Measurements from ENCODE around the gene SPAG4. TPM values are rescaled to one million over a fixed set of nuclear protein-coding genes. Genes with fewer than 3 reads are reported as not detected.

The SPAG4 gene
- total and polyA plus RNA-seq, 2 experiments from 2014 or later = 2.7 to 2.9 TPM

DNA sequence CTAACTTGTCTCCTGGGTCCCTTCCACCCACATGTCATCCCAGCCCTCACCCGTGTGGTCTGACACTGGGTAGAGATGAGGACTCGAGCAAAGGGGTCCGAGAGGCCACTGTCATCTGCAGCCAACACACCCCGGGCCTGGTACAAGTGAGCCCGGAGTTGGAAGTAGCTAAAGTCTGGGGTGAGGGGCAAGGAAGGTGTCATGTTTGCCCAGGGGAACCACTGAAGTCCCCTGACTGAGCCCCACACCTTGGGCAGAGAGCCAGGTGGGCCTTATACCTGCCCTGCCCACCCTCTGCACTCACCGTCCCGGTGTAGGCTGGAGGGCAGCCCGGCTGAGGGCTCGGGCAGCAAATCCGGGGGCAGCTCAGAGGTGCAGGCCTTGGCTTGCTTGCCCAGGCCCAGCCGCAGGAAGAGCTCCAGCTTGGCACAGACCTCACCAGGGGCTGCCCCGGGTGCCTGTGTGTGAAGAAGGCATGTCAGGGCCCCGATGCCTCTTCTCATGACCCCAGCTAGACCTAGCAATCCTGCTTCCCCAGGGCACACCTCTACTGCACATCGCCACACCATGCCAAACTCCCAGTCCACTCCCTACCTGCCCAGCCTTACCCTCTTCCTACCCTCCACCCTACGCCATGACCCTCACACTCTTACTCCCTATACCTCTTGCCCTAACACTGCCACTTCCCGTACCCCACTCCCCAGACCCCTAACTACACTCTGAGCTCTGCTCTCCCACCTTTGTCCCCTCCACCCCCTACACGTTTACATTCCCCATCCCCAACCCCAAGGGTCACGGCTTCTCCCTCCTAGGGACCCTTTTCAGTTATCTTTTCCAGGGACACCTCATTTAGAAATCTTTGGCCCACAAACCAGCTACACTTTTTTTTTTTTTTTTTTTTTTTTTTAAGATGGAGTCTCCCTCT lies 31.7 kb upstream of the SPAG4 start:
- H3K27ac Mint-ChIP-seq = no peak overlapping the region
- Histone ChIP-seq H3K36me3 (ENCODE audit: insufficient read depth) (no peaks in the 10 kb centered on the region), H4K20me1 (replicated peaks; ENCODE audit: insufficient read depth) (no peaks in the 10 kb centered on the region), H3K4me3 (no peak overlapping the region), H3K9me2 (ENCODE audit: insufficient read depth) (no peaks in the 10 kb centered on the region), H3K27ac (ENCODE audit: low read depth) (no peak overlapping the region), H3K27me3 (ENCODE audit: insufficient read depth) (no peaks in the 10 kb centered on the region), H3K4me2 (no peak overlapping the region), H2AFZ (no peak overlapping the region), H3K4me1 (ENCODE audit: insufficient read depth) (peaks cover 5% of the 10 kb centered on the region; the same call in 1 of the 2 replicates), H3K79me2 (replicated peaks; ENCODE audit: insufficient read depth) (no peaks in the 10 kb centered on the region), H3F3A (replicated peaks; ENCODE audit: low read depth) (0 out of 2 replicates have a peak, but pooled peaks cover 3% of the 10 kb centered on the region)
- peaks cover 3% of the 10 kb centered on the region for H3K27me3 Mint-ChIP-seq (ENCODE audit: insufficient read depth, low read depth, poor library complexity)
- no peaks in the 10 kb centered on the region; the same call in 2 of the 3 replicates for H3K4me1 Mint-ChIP-seq
- no peak for ATAC-seq
- no peak overlapping the region for H3K4me3 Mint-ChIP-seq
- no peaks in the 10 kb centered on the region; the same call in 1 of the 3 replicates for H3K9me3 Mint-ChIP-seq
- TF ChIP-seq, protein P1, sequence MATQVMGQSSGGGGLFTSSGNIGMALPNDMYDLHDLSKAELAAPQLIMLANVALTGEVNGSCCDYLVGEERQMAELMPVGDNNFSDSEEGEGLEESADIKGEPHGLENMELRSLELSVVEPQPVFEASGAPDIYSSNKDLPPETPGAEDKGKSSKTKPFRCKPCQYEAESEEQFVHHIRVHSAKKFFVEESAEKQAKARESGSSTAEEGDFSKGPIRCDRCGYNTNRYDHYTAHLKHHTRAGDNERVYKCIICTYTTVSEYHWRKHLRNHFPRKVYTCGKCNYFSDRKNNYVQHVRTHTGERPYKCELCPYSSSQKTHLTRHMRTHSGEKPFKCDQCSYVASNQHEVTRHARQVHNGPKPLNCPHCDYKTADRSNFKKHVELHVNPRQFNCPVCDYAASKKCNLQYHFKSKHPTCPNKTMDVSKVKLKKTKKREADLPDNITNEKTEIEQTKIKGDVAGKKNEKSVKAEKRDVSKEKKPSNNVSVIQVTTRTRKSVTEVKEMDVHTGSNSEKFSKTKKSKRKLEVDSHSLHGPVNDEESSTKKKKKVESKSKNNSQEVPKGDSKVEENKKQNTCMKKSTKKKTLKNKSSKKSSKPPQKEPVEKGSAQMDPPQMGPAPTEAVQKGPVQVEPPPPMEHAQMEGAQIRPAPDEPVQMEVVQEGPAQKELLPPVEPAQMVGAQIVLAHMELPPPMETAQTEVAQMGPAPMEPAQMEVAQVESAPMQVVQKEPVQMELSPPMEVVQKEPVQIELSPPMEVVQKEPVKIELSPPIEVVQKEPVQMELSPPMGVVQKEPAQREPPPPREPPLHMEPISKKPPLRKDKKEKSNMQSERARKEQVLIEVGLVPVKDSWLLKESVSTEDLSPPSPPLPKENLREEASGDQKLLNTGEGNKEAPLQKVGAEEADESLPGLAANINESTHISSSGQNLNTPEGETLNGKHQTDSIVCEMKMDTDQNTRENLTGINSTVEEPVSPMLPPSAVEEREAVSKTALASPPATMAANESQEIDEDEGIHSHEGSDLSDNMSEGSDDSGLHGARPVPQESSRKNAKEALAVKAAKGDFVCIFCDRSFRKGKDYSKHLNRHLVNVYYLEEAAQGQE (IDR thresholded peaks at IDR 0.05; ENCODE audit: unreplicated experiment) = no peak
- no peak for TF ChIP-seq ZNF331 (CRISPR knock-in tag; IDR thresholded peaks at IDR 0.05; ENCODE audit: low read depth)
- TF ChIP-seq EZH2phosphoT487 (IDR thresholded peaks at IDR 0.05; ENCODE audit: unreplicated experiment) = no peak
- TF ChIP-seq, protein P2, sequence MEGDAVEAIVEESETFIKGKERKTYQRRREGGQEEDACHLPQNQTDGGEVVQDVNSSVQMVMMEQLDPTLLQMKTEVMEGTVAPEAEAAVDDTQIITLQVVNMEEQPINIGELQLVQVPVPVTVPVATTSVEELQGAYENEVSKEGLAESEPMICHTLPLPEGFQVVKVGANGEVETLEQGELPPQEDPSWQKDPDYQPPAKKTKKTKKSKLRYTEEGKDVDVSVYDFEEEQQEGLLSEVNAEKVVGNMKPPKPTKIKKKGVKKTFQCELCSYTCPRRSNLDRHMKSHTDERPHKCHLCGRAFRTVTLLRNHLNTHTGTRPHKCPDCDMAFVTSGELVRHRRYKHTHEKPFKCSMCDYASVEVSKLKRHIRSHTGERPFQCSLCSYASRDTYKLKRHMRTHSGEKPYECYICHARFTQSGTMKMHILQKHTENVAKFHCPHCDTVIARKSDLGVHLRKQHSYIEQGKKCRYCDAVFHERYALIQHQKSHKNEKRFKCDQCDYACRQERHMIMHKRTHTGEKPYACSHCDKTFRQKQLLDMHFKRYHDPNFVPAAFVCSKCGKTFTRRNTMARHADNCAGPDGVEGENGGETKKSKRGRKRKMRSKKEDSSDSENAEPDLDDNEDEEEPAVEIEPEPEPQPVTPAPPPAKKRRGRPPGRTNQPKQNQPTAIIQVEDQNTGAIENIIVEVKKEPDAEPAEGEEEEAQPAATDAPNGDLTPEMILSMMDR (conservative IDR thresholded peaks at IDR 0.05; ENCODE audit: low read depth in 2 of 2) = no peak
- no peak for TF ChIP-seq EZH2 (IDR thresholded peaks at IDR 0.05; ENCODE audit: low read depth, unreplicated experiment)
- TF ChIP-seq, protein P3, sequence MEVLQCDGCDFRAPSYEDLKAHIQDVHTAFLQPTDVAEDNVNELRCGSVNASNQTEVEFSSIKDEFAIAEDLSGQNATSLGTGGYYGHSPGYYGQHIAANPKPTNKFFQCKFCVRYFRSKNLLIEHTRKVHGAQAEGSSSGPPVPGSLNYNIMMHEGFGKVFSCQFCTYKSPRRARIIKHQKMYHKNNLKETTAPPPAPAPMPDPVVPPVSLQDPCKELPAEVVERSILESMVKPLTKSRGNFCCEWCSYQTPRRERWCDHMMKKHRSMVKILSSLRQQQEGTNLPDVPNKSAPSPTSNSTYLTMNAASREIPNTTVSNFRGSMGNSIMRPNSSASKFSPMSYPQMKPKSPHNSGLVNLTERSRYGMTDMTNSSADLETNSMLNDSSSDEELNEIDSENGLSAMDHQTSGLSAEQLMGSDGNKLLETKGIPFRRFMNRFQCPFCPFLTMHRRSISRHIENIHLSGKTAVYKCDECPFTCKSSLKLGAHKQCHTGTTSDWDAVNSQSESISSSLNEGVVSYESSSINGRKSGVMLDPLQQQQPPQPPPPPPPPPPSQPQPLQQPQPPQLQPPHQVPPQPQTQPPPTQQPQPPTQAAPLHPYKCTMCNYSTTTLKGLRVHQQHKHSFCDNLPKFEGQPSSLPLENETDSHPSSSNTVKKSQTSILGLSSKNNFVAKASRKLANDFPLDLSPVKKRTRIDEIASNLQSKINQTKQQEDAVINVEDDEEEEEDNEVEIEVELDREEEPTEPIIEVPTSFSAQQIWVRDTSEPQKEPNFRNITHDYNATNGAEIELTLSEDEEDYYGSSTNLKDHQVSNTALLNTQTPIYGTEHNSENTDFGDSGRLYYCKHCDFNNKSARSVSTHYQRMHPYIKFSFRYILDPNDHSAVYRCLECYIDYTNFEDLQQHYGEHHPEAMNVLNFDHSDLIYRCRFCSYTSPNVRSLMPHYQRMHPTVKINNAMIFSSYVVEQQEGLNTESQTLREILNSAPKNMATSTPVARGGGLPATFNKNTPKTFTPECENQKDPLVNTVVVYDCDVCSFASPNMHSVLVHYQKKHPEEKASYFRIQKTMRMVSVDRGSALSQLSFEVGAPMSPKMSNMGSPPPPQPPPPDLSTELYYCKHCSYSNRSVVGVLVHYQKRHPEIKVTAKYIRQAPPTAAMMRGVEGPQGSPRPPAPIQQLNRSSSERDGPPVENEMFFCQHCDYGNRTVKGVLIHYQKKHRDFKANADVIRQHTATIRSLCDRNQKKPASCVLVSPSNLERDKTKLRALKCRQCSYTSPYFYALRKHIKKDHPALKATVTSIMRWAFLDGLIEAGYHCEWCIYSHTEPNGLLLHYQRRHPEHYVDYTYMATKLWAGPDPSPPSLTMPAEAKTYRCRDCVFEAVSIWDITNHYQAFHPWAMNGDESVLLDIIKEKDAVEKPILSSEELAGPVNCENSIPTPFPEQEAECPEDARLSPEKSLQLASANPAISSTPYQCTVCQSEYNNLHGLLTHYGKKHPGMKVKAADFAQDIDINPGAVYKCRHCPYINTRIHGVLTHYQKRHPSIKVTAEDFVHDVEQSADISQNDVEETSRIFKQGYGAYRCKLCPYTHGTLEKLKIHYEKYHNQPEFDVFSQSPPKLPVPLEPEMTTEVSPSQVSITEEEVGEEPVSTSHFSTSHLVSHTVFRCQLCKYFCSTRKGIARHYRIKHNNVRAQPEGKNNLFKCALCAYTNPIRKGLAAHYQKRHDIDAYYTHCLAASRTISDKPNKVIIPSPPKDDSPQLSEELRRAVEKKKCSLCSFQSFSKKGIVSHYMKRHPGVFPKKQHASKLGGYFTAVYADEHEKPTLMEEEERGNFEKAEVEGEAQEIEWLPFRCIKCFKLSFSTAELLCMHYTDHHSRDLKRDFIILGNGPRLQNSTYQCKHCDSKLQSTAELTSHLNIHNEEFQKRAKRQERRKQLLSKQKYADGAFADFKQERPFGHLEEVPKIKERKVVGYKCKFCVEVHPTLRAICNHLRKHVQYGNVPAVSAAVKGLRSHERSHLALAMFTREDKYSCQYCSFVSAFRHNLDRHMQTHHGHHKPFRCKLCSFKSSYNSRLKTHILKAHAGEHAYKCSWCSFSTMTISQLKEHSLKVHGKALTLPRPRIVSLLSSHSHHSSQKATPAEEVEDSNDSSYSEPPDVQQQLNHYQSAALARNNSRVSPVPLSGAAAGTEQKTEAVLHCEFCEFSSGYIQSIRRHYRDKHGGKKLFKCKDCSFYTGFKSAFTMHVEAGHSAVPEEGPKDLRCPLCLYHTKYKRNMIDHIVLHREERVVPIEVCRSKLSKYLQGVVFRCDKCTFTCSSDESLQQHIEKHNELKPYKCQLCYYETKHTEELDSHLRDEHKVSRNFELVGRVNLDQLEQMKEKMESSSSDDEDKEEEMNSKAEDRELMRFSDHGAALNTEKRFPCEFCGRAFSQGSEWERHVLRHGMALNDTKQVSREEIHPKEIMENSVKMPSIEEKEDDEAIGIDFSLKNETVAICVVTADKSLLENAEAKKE (CRISPR knock-in tag; IDR thresholded peaks at IDR 0.05) = no peak
- no peak for TF ChIP-seq STAT1 (IDR thresholded peaks at IDR 0.05; ENCODE audit: unreplicated experiment)
- no peak for TF ChIP-seq ZNF114 (CRISPR knock-in tag; IDR thresholded peaks at IDR 0.05)
- no peak for TF ChIP-seq NANOG (IDR thresholded peaks at IDR 0.05; ENCODE audit: borderline replicate concordance)
- TF ChIP-seq CREB1 (CRISPR knock-in tag; IDR thresholded peaks at IDR 0.05; ENCODE audit: low read depth) = no peak
- no peak for TF ChIP-seq POLR2AphosphoS5 (IDR thresholded peaks at IDR 0.05; ENCODE audit: low read depth)
- no peak for TF ChIP-seq JUNB (IDR thresholded peaks at IDR 0.05; ENCODE audit: unreplicated experiment)
- TF ChIP-seq, protein P4, sequence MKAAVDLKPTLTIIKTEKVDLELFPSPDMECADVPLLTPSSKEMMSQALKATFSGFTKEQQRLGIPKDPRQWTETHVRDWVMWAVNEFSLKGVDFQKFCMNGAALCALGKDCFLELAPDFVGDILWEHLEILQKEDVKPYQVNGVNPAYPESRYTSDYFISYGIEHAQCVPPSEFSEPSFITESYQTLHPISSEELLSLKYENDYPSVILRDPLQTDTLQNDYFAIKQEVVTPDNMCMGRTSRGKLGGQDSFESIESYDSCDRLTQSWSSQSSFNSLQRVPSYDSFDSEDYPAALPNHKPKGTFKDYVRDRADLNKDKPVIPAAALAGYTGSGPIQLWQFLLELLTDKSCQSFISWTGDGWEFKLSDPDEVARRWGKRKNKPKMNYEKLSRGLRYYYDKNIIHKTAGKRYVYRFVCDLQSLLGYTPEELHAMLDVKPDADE (IDR thresholded peaks at IDR 0.05) = no peak
- no peaks in the 10 kb centered on the region for H3K36me3 Mint-ChIP-seq (ENCODE audit: low read depth)
- DNase-seq (ENCODE audit: low spot score) = no peak
